ENCODE measurements around the gene IL2RG.

IL2RG gene

GRCh38 chrX:71111141-71111843, at the start of gene IL2RG:
TSS of gene IL2RG (minus strand) at chrX:71111577. CDS start at chrX:71111539, 38 bp downstream.
- DNase-seq (ENCODE audit: low spot score) = peak; percentile 88

GRCh38 chrX:71160475-71160874, 49.1 kb upstream of the IL2RG start:
- DNase-seq (ENCODE audit: low spot score) = no peak

DNA sequence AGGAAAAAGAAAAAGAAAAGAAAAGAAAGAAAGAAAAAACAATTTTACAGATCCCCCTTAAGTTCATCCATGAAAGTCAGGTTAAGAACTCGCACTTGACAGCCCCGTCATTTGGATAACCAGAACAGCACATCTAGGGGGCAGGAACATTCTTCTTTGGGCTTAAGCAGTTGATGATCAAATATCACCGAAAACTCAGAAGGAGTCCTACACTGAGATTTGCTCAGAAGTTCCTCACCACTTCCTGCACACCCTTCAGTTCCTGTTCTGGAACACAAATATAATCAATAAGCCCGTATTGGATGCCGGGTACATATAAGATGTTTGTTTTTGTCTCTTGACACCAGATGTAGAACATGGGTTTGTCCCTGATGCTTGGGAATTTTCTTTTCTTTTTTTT, 48.0 kb upstream of the IL2RG start:
- no peak for DNase-seq (ENCODE audit: low spot score)

- no peak for DNase-seq (ENCODE audit: low spot score)
These were observed 47.2 kb upstream of the IL2RG start for GRCh38 chrX:71158603-71159002.

- DNase-seq (ENCODE audit: low spot score) = no peak
These were observed 43.3 kb upstream of the IL2RG start for GRCh38 chrX:71154641-71155040.

GRCh38 chrX:71154196-71154595, 42.8 kb upstream of the IL2RG start:
- DNase-seq (ENCODE audit: low spot score) = no peak

- DNase-seq (ENCODE audit: low spot score) = no peak
These were observed 40.0 kb upstream of the IL2RG start for GRCh38 chrX:71151366-71151765.

- DNase-seq (ENCODE audit: low spot score) = no peak
These were observed 36.9 kb upstream of the IL2RG start for GRCh38 chrX:71148278-71148663.

DNA sequence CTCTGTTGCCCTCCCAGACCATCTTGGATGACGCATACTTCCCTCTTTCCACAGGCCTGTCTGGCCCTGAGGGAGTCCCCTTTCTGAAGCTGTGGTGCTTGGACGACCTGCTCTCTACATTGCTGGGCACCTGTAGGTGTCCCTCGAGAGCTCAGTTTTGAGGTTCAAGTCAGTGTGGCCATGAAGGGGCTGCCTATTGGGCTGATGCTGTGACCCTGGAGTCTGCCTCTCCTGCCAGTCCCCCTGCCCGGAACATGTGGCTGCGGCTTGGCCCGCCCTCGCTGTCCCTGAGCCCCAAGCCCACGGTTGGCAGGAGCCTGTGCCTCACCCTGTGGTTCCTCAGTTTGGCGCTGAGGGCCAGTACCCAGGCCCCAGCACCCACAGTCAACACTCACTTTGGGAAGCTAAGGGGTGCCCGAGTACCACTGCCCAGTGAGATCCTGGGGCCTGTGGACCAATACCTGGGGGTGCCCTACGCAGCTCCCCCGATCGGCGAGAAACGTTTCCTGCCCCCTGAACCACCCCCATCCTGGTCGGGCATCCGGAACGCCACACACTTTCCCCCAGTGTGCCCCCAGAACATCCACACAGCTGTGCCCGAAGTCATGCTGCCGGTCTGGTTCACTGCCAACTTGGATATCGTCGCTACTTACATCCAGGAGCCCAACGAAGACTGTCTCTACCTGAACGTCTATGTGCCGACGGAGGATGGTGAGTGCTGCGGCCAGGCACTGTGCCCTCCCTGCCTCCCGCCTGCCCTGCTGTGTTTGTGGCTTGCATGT, 36.3 kb upstream of the IL2RG start:
- no peak for DNase-seq (ENCODE audit: low spot score)

DNA sequence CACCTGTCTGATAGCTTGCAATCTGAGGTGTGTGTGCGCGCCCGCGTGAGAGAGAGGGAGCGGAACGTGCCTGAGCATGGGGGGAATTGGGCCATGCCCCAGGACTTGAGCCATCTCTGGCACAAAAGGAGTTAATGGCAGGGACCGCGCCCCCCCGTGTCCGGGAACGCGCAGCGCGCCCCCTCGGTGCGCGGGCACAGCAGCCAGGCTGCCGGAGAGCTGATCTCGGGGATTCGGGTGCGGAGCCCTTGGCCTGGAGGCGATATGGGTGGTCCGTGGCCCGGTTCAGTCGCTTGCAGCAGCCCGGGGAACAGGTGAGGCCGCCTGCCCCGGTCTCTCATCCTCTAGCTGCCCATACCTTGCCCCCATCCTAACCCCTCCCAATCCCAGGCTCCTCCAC, 33.3 kb upstream of the IL2RG start, which contains the start of gene NLGN3:
NLGN3 (plus strand) TSS at position 191 of the 400 bp plus-strand sequence. CDS start 2,909 bp downstream, outside the sequence.
- no peak for DNase-seq (ENCODE audit: low spot score)

- no peak for DNase-seq (ENCODE audit: low spot score)
These were observed 32.1 kb upstream of the IL2RG start for GRCh38 chrX:71143508-71143907.

DNA sequence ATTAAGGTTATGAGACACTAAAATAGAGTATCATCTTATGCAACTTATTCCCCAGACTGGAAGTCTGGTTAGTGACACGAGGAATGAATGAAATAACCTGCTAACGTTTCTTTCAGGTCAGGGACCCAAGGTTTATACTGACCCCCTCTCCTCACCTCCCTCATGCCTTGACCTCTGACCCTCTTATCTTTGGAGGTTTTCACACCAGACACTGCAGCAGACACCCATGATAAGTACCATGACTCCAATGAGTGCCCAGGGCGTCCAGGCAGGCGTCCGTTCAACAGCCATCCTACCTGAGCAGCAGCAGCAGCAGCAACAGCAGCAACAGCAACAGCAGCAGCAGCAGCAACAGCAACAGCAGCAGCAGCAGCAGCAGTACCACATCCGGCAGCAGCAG, 29.1 kb upstream of the IL2RG start:
- DNase-seq (ENCODE audit: low spot score) = no peak

GRCh38 chrX:71131510-71131909, 20.1 kb upstream of the IL2RG start:
- DNase-seq (ENCODE audit: low spot score) = no peak

DNA sequence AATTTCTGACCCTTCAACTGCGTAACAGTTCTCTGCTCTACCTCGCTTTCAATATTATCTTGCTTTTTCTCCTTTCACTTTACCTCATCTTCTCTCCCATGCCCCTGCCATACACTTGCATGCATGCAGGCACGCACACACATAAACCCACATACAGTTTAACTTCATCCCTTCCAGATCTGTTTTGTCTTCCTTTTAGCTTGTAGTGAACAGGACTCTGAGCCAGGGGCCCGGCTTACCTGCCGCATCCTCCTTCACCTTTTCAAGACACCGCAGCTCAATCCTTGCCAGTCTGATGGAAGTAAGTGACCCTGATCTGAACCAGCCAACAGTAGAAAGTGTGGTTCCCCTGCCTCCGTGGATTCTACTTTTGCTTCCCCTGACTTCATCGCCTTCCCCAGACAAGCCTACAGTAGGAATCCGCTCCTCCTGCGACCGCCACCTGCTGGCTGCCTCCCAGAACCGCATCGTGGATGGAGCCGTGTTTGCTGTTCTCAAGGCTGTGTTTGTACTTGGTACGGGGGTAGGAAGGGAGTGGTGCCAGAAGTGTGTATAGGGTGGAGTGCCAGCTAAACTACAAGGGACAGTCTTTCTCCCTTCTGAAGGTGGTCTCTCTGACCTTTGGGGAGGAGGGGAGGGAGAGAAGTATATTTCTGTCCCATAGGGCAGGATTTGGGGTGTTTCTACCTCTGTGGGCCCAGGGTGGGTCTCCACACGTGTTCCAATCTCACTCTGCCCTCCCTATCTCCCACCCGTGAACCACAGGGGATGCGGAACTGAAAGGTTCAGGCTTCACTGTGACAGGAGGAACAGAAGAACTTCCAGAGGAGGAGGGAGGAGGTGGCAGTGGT, 17.8 kb upstream of the IL2RG start:
- peak; percentile 78 for DNase-seq (ENCODE audit: low spot score)

DNA sequence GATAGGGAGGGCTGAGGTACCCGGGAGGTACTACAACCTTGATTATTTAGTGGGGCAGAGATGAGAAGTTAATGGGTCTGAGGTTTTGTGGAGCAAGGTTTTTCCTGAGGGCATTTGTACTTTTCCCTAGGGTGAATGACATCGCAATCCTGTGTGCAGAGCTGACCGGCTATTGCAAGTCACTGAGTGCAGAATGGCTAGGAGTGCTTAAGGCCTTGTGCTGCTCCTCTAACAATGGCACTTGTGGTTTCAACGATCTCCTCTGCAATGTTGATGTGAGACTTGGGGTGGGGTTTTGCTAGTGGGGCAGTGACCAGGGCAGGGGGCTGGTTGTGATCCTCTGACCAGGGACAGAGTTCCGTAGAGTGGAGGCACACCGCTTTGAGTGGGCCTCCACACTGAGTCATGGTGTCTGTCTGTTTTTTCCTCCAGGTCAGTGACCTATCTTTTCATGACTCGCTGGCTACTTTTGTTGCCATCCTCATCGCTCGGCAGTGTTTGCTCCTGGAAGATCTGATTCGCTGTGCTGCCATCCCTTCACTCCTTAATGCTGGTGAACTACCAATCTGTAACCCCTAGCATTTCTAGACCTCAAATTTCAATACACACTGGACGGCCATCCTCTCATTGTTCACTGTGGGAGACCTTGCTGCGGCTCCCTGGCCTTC, 16.9 kb upstream of the IL2RG start:
- no peak for DNase-seq (ENCODE audit: low spot score)

GRCh38 chrX:71118985-71119535, 7.7 kb upstream of the IL2RG start:
- no peak for DNase-seq (ENCODE audit: low spot score)

- peak; percentile 77 for DNase-seq (ENCODE audit: low spot score)
These were observed 6.9 kb upstream of the IL2RG start, which contains the start of gene MED12 for GRCh38 chrX:71118032-71118984. TSS of gene MED12 (plus strand) at chrX:71118596. CDS start at chrX:71118755, 159 bp downstream.

- no peak for DNase-seq (ENCODE audit: low spot score)
These were observed 6.0 kb upstream of the IL2RG start for GRCh38 chrX:71117358-71117757.

DNA sequence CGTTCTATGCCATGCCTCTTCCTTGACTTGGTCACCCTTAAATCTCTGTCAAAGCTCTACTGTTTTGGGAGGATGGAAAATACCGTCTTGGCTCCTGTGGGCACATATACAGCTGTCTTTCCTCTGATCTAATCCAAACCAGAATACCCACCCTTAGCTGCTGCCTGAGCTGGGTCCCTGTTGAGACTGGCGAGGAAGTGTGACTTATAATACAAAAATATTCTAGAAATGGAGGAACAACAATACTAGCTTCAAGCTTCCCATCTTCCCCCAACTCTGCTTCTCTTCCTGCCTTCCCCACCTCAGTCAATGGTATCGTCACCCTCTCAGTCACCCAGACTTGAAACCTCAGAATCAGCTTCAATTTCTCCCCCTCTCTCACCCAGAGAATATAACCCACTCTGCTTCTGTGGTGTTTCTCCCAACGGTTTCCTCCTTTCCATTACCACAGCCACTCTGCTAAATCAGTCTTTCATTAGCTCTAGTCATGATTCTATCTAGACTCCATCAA, 599 bp upstream of the IL2RG start:
- peak; percentile 56 for DNase-seq (ENCODE audit: low spot score)

- DNase-seq (ENCODE audit: low spot score) = no peak
These were observed 2.3 kb downstream of the IL2RG start for GRCh38 chrX:71109051-71109450.
